Muscle layer of duodenum (tissue), 2 donors: ENCODE results near the gene FAM47C.
"Not testable (repeated sequence)": the region's sequence is repeated elsewhere in the genome, so short reads cannot be mapped to it uniquely, and the experiment has no call there.

Experiments
- H3K27ac ChIP-seq: one replicate; pipeline ENCODE4 v1.7.0; 2013; ENCODE audit warnings: mild to moderate bottlenecking, low read length
- H3K27me3 ChIP-seq: one replicate; pipeline ENCODE4 v1.7.0; 2013; ENCODE audit warnings: low read depth, mild to moderate bottlenecking, control low read depth, low read length
- H3K36me3 ChIP-seq, 2 donors: one replicate each; pipeline ENCODE4 v1.7.0; 2013; ENCODE audit warnings: low read length in 2 of 2, control low read depth in 1 of 2, mild to moderate bottlenecking in 1 of 2; ENCODE audit not compliant: insufficient read depth in 2 of 2, control insufficient read depth in 1 of 2
- H3K4me1 ChIP-seq, 2 donors: one replicate each; pipeline ENCODE4 v1.7.0; 2013; ENCODE audit warnings: low read length in 2 of 2, mild to moderate bottlenecking in 2 of 2, control low read depth in 1 of 2, moderate library complexity in 1 of 2; ENCODE audit not compliant: insufficient read depth in 2 of 2, control insufficient read depth in 1 of 2
- H3K4me3 ChIP-seq, 2 donors: one replicate each; pipeline ENCODE4 v1.7.0; 2013; ENCODE audit warnings: low read length in 2 of 2, low read depth in 1 of 2, mild to moderate bottlenecking in 1 of 2
- H3K9me3 ChIP-seq, 2 donors: one replicate each; pipeline ENCODE4 v1.7.0; 2013; ENCODE audit warnings: low read length in 2 of 2, control low read depth in 1 of 2, mild to moderate bottlenecking in 1 of 2; ENCODE audit not compliant: control insufficient read depth in 1 of 2
- donor health status: healthy.

Gene FAM47C

DNA sequence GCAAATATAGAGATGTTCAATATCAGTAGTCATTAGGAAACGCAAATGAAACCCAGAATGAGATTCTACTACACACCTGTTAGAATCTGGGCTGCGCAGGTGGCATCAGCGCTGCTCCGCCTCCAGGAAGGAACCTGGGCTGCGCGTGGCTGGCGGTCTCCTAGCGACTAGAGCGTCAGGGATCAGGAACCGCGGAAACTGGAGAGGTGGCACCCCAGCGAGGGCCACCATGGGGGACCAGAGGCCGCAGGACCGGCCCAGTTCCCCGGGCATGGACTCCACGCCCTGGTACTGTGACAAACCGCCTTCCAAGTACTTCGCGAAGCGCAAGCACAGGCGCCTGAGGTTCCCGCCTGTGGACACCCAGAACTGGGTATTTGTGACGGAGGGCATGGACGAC lies at the start of gene FAM47C:
FAM47C (plus strand) TSS at position 185 of the 400 bp plus-strand sequence; CDS start at position 230, 45 bp downstream.
- not testable (repeated sequence) for H3K27me3 ChIP-seq, H3K4me1 ChIP-seq, H3K27ac ChIP-seq, H3K9me3 ChIP-seq, H3K36me3 ChIP-seq, H3K4me3 ChIP-seq

DNA sequence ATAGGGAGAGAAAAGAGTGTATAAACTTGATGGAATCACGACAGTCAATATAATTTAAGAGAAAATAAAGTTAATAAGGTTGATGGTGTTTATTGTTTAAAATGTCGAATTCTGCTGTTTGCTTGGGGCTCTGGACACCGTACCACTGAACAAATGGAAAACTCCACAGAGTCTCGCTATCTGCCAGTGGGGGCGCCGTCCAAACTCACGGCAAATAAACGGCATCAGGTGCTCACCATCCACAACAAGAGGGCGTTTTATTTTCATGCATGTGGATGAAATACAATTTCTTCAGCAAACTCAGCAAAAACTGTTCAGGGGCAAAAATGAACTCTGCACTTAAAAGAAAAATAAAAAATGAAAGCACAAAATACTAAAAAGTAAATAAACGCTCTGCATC lies 46.6 kb upstream of the FAM47C start:
- no peak overlapping the region for H3K27ac ChIP-seq
- no peaks in the 10 kb centered on the region for H3K27me3 ChIP-seq
- peaks cover 0 to 3% of the 10 kb centered on the region in 2 donors for H3K4me1 ChIP-seq
- H3K36me3 ChIP-seq, result no peaks in the 10 kb centered on the region
- H3K9me3 ChIP-seq, result no peaks in the 10 kb centered on the region
- no peak overlapping the region for H3K4me3 ChIP-seq

DNA sequence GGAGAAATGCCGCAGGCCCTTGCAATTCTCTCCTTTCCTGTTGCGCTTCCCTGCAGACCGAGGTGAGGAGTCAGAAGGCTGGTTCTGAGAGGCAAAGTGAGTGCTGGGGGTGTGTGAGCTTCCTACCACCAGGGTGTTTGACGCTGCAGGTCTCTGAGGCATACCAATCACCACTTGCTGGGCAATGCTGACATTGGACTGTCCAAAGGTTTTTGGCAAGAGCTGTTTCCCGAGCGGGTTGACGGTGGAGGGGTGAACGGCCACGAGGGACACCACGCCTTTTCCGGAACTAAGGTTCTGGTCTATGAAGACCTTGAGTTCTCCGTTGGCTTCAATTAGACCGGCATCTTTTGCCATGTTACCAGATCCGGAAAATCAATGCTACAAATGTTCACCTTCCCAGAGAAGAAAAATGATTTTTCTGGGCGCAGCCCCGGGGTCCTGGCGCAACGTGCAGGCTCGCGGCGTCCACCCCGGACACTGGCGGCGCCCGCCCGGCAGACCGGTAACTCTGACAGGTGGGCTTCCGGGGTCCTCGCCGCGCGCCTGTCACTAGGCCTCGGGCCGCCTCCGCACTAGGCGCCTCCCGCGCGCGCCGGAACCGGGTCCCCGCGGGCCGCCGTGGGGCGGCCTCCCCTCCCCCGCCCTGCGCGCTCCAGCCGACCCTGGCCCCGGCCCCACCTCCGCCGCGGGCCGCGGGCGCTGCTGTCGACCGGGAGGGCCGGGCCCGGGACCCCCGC lies 44.9 kb upstream of the FAM47C start:
- no peak overlapping the region for H3K27ac ChIP-seq
- no peak overlapping the region for H3K4me3 ChIP-seq
- no peaks in the 10 kb centered on the region for H3K9me3 ChIP-seq
- no peaks in the 10 kb centered on the region for H3K4me1 ChIP-seq
- no peaks in the 10 kb centered on the region for H3K36me3 ChIP-seq
- H3K27me3 ChIP-seq, result no peaks in the 10 kb centered on the region

DNA sequence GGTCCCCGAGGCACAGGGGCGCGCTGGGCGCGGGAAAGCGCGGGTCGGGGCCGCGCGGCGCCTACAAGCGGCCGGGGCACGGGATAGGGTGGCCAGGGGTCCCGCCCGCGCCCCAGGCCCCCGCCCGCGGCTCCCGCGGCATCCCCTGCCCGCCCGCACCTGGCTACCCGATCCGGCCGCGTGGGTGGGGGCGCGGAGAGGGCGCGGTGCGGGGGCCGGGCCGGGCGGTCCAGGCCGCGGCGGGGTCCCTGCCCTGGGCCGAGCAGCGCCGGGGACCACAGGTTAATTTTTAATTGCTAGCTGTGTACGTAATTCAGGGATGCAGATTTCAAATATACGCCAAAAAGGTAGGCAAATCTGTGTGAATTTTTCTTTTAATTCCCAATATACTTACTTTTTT lies 44.3 kb upstream of the FAM47C start:
- no peak overlapping the region for H3K4me3 ChIP-seq
- no peaks in the 10 kb centered on the region for H3K9me3 ChIP-seq
- H3K27ac ChIP-seq, result no peak overlapping the region

DNA sequence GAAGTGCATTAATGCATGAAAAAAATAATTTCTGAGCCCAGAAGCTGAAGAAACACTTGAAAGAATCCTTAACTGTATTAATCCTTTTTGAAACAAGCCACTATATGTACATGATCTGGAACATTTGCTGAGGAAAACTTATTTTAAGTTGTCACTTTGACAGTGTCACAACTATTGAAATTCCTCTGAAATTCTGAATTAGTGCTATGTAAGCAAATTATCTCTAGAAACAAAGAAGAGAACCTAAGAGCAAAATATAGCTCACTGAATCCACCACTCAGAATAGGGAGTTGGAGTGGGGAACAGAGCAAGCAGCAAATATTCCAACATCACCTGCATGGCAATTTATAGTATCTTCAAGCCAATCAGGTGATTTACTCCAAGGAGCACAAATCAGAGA lies 34.6 kb upstream of the FAM47C start:
- H3K4me1 ChIP-seq, result no peaks in the 10 kb centered on the region
- H3K36me3 ChIP-seq, result no peaks in the 10 kb centered on the region
- H3K27me3 ChIP-seq, result no peaks in the 10 kb centered on the region
- no peak overlapping the region for H3K27ac ChIP-seq
- H3K4me3 ChIP-seq, result no peak overlapping the region
- no peaks in the 10 kb centered on the region for H3K9me3 ChIP-seq

More for the DNA sequence above, 44.3 kb upstream of the FAM47C start:
- Histone ChIP-seq H3K27me3 (no peaks in the 10 kb centered on the region), H3K36me3 (no peaks in the 10 kb centered on the region), H3K4me1 (no peaks in the 10 kb centered on the region)

DNA sequence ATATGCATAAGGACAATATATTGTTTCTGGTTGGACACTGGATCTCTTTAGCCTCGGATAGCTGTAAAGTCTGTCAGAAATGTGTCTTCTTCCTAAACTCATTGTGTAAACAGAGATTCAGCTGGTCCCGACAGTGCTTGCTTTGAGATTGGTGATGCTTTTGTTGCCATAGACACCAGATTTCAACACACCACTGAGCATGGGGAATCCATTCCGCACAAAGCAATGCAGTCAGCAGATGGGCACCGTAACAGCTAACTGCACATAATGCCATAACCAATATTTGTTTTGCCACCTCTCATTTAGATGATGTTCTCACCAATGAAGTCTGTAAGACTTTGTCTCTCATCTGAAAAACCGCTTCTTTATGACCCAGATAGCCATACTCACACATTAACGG lies 33.3 kb upstream of the FAM47C start:
- no peak overlapping the region for H3K4me3 ChIP-seq
- H3K9me3 ChIP-seq, result no peaks in the 10 kb centered on the region
- no peak overlapping the region for H3K27ac ChIP-seq

DNA sequence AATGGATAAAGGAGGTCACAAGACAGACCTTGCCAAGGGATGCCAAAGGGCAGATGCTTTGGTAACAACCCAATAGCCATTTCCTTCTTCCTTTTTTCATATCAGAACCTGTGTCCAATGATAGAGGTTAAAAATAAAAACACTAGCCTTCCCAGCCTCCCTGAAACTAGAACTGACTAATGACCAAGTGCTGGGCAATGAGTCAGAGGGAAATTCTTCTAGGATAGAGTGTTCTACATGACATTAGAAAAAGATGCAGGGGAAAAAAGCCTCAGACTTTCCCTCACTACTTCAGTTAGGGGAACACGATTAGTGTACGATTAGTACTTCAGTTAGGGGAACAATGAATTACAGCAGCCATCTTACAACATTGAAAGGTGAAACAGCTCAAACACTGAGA lies 29.3 kb upstream of the FAM47C start:
- Histone ChIP-seq H3K9me3 (no peaks in the 10 kb centered on the region), H3K4me3 (no peak overlapping the region), H3K4me1 (no peaks in the 10 kb centered on the region), H3K27ac (no peak overlapping the region), H3K27me3 (no peaks in the 10 kb centered on the region), H3K36me3 (no peaks in the 10 kb centered on the region)

More for the DNA sequence above, 33.3 kb upstream of the FAM47C start:
- no peaks in the 10 kb centered on the region for H3K27me3 ChIP-seq
- H3K4me1 ChIP-seq, result no peaks in the 10 kb centered on the region
- no peaks in the 10 kb centered on the region for H3K36me3 ChIP-seq

DNA sequence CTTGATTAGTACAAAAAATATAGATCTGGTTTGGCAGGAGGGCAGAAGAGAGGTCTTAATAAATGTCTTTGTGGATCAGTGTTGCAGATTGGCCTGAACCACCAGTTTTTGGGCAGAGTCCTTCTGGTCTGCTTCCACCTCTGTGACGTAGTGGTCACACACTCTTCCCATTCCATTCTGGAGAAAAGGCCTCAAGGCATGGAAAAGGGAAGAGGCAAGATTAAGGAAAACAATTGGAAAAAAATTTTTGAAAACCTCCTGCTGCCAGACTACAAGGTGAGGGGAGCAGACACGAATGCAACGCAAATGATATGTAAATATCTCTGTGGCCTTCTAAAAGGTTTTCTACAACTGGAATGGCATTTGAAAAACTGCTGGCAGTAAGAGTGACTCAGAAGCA lies 24.3 kb upstream of the FAM47C start:
- no peaks in the 10 kb centered on the region for H3K27me3 ChIP-seq
- no peak overlapping the region for H3K27ac ChIP-seq
- H3K36me3 ChIP-seq, result no peaks in the 10 kb centered on the region
- no peak overlapping the region for H3K4me3 ChIP-seq
- H3K4me1 ChIP-seq, result no peaks in the 10 kb centered on the region
- no peaks in the 10 kb centered on the region for H3K9me3 ChIP-seq

DNA sequence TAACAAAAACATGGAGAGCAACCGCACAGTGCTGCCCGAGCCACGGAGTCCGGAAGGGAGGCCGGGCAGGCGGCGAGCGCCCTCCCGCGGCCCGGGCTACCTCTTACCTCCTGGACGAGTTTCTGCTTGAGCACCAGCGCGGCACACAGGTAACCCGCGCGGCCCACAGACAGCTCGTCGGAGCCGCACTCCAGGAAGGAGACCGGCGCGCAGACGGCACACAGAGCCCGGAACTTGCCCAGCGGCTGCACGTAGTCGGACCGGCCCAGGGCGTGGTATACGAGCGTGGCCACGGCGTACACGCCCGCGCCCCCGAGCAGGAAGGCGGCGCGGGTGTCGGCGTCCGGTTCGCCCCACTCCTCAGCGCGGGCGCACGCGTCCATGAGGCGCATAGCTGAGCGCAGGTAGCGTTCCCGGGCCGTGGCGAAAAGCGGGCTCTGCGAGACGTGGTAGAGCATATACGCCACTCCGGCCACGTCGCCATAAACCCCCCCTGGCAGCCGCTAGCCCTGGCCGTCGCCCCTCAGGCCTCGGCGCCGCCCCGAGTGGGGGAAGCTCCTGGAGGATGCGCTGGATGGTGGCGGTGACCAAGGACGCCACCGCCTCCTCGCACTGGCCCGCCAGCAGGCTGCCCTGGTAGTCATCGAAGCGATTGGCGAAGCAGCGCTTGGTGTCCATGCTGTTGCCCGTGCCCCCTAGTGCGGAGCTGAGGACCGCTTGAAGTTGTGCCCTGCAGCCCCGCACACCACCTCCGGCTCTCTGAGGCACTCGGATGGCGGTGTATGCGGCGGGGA lies 22.6 kb upstream of the FAM47C start:
- H3K36me3 ChIP-seq, H3K27ac ChIP-seq, H3K9me3 ChIP-seq, H3K4me1 ChIP-seq, H3K27me3 ChIP-seq: not testable (repeated sequence)
- peak overlapping the region in 1 of 2 donors; percentile 35 for H3K4me3 ChIP-seq

DNA sequence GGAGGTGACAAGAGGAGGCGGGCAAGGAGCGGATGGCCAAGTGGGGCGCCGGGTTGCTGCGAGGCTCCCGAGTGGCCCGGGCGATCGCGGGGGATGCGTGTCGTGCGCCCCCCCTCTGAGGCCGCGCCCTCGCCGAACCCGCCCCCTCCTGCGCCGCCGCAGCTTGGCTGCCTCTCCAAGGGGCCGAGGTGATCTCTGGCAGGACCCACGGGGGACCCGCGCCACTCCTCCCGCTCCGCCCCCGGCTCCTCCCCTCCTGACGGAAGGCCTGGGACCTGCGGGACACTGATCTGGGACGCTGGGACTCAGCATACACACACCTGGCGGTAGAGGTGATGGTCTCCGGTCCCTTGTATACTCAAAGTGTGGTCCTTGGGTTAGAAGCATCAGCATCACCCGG lies 21.9 kb upstream of the FAM47C start:
- Histone ChIP-seq H3K27ac (no peak overlapping the region), H3K27me3 (no peaks in the 10 kb centered on the region), H3K9me3 (no peaks in the 10 kb centered on the region), H3K36me3 (no peaks in the 10 kb centered on the region), H3K4me1 (no peaks in the 10 kb centered on the region), H3K4me3 (peak overlapping the region in 1 of 2 donors; percentile 35)

DNA sequence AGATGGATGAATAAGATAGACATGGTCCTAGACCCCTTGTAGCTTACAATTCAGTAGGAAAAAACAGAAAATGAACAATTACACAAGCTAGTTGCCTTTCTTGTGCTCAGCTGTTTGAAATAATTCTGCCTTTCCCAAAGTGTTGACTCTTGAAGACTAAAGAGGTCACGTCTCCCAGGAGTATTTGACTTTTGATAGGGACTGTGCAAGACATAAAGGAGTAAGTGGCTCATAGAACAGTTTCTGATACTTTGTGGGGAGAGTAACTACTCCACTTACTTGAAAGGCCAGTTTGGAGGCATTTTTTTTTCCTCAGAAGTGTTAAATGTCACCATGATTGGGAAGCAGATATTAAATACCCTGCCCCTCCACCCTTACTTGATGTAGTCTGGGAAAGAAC lies 21.0 kb upstream of the FAM47C start:
- H3K27ac ChIP-seq, H3K4me1 ChIP-seq, H3K36me3 ChIP-seq, H3K27me3 ChIP-seq, H3K9me3 ChIP-seq, H3K4me3 ChIP-seq: not testable (repeated sequence)
